H54 (cell line): ENCODE results near the gene ECI1.

Experiments used
- DNase-seq: peaks from one replicate; pipeline ENCODE4 v3.0.0; 2011; ENCODE audit warnings: low spot score, mixed read lengths; ENCODE audit not compliant: insufficient read length
- FAIRE-seq: peaks from 3 replicates; lab custom pipeline; 2011; peaks lifted over from hg19 to GRCh38; lab: Jason Lieb, UNC
- POLR2A ChIP-seq: IDR thresholded peaks from 2 replicates; pipeline ENCODE4 v1.6.1; 2011; ENCODE audit warnings: low read depth, mild to moderate bottlenecking, low read length

ECI1 gene

GRCh38 chr16:2229632-2230250 lies 21.6 kb downstream of the ECI1 start:
- FAIRE-seq, result no peak
- TF ChIP-seq POLR2A, result no peak
- no peak for DNase-seq

GRCh38 chr16:2229091-2229490 lies 22.3 kb downstream of the ECI1 start:
- no peak for TF ChIP-seq POLR2A
- FAIRE-seq (no peak), DNase-seq (no peak)

- TF ChIP-seq POLR2A, result no peak
- DNase-seq, result no peak
- FAIRE-seq, result no peak
These were observed 23.1 kb downstream of the ECI1 start for GRCh38 chr16:2228161-2228824.

GRCh38 chr16:2226918-2227317 lies 24.5 kb downstream of the ECI1 start:
- no peak for TF ChIP-seq POLR2A
- no peak for DNase-seq
- FAIRE-seq, result no peak

GRCh38 chr16:2226245-2226793 lies 25.1 kb downstream of the ECI1 start:
- DNase-seq (peak; percentile 86), FAIRE-seq (no peak)
- no peak for TF ChIP-seq POLR2A

- no peak for TF ChIP-seq POLR2A
- DNase-seq (no peak), FAIRE-seq (no peak)
These were observed 27.4 kb downstream of the ECI1 start for GRCh38 chr16:2223942-2224486.

GRCh38 chr16:2223221-2223941 lies 28.0 kb downstream of the ECI1 start, which contains the start of gene E4F1:
TSS of gene E4F1 (plus strand) at chr16:2223591. CDS start at chr16:2223614, 23 bp downstream.
- TF ChIP-seq POLR2A, result peak; percentile 98
- FAIRE-seq, result peak; percentile 20
- peak; percentile 99 for DNase-seq

GRCh38 chr16:2216330-2216729 lies 35.1 kb downstream of the ECI1 start:
- FAIRE-seq (no peak), DNase-seq (no peak)
- no peak for TF ChIP-seq POLR2A

GRCh38 chr16:2214719-2214968 lies 36.7 kb downstream of the ECI1 start, which contains the start of gene PGP:
TSS of gene PGP (minus strand) at chr16:2214840. CDS start at chr16:2214777, 63 bp downstream.
- peak; percentile 88 for TF ChIP-seq POLR2A
- no peak for DNase-seq
- no peak for FAIRE-seq

- TF ChIP-seq POLR2A, result no peak
- no peak for DNase-seq
- FAIRE-seq, result no peak
These were observed 37.3 kb downstream of the ECI1 start for GRCh38 chr16:2213817-2214718.

- DNase-seq (no peak), FAIRE-seq (no peak)
- no peak for TF ChIP-seq POLR2A
These were observed 38.7 kb downstream of the ECI1 start for GRCh38 chr16:2212362-2213324.

GRCh38 chr16:2211923-2212347 lies 39.5 kb downstream of the ECI1 start:
- FAIRE-seq (no peak), DNase-seq (no peak)
- TF ChIP-seq POLR2A, result no peak
